GM23248 (cell line): ENCODE measurements around the gene GTF2H4.

ENCODE experiments used
- EZH2 ChIP-seq: fragments of 200-600 bp; sonication (generic); IDR thresholded peaks from 2 replicates; pipeline ENCODE4 v1.6.1; 2018; ENCODE audit warnings: antibody characterized with exemption, mild to moderate bottlenecking; ENCODE audit not compliant: insufficient read depth, poor library complexity, severe bottlenecking
- EZH2phosphoT487 ChIP-seq: fragments of 200-600 bp; sonication (generic); IDR thresholded peaks from 2 replicates; pipeline ENCODE4 v1.6.1; 2018; ENCODE audit warnings: antibody characterized with exemption, moderate library complexity, mild to moderate bottlenecking, low read depth; ENCODE audit not compliant: insufficient read depth

DNA sequence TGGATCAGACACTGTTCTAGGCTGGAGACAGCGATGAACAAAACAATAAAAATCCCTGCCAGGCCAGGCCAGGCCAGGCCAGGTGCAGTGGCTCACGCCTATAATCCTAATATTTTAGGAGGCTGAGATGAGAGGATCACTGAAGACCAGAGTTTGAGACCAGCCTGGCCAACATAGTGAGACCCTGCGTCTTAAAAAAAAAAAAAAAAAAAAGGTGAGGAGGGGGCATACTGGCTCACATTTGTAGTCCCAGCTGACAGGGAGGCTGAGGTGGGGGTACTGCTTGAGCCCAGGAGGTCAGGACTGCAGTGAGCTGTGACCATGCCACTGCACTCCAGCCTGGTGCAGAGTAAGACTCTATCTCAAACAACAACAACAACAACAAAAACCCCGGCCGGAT, 37.3 kb downstream of the GTF2H4 start:
- TF ChIP-seq EZH2: no peak
- TF ChIP-seq EZH2phosphoT487: no peak
